Activated naive CD4-positive, alpha-beta T cell treated with Interleukin-2 at 50 U/mL for 16 hours (primary cell): ENCODE measurements around the gene BTBD19.
"Not testable (repeated sequence)": the region's sequence is repeated elsewhere in the genome, so short reads cannot be mapped to it uniquely, and the experiment has no call there.

Experiments used
- DNase-seq: peaks from one replicate; pipeline ENCODE4 v3.0.0-alpha.2; 2020

Gene BTBD19

GRCh38 chr1:44788120-44788860, 20.0 kb upstream of the BTBD19 start, which contains the start of gene BEST4:
Gene BEST4, minus strand, starts transcription at chr1:44788170. Its CDS starts 465 bp downstream, at chr1:44787705.
- no peak for DNase-seq

DNA sequence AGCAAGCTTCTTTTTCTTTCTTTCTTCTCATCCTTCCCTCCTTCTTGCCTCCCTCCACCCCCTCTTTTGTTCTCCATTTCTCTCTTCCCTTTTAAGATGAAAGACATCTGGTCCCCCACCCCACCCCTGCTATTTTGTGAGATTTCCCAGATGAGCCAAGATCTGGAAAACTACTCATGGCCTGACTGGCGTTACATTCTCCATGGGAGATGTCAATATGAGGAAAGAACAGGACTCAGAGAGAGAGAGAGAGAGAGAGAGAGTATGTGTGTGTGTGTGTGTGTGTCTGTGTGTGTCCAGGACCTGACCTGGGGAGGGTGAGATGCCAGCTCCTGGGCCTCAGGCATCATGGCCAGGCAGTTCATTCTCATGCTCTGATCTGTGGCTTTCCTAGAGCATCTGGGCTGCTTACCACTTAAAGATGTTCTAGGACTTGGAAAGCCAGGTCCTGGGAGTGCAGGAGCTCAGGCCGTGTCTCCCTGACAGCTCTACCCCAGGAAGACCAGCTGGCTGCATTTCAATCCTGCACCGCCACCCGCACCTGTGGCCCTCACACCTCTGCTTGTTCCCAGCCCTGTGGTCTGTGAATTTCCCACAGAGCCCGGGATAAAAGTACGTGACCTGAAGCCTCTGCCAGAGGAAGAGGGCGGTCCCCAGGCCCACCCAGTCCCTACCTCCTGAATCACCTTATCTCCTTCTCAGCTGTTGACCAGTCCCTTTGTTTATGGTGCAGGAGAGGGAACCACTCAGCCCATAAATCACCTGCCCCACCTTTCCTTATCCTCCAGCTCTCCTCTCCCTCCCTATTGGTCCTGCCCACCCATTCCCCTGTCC, 17.1 kb upstream of the BTBD19 start:
- DNase-seq: no peak

DNA sequence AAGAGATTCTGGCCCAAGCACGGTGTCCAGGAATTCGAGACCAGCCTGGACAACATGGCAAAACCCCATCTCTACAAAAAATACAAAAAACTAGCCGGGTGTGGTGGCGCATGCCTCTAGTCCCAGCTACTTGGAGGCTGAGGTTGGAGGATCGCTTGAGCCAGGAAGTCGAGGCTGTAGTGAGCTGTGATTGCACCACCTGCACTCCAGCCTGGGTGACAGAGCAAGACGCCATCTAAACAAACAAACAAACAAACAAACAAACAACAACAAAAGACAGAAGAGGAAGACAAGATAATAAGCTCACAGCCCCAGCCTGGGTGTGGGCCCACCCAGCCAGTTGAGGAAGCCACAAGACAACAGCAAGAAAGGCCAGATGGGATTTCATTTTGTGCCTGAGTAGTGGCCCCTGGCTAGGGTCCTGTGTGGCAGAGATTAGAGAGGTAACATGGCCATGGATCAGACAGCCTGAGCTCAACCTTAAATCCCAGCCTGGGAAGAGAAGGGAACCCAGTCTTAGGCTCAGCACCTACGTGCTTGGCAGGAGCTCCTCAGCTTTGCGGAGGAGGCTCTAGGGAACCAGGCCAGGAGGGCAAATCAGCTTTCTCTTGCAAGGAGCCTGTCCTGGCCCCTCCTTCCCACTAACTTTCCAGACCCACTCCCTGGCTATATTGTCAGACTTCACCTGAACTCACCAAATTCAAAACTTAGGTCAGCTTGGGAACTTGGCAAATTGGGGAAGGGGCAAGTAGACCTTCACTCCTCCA, 15.4 kb upstream of the BTBD19 start:
- DNase-seq: no peak

DNA sequence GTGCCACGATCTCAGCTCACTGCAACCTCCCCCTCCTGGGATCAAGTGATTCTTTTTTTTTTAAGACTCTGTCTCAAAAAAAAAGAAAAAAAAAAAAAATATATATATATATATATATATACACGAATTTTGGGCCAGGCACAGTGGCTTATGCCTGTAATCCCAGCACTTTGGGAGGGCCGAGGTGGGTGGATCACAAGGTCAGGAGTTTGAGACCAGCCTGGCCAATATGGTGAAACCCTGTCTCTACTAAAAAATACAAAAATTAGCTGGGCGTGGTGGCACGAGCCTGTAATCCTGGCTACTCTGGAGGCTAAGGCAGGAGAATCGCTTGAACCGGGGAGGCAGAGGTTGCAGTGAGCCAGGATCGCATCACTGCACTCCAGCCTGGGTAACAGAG, 10.4 kb upstream of the BTBD19 start:
- DNase-seq: not testable (repeated sequence)

GRCh38 chr1:44798481-44799365, 9.6 kb upstream of the BTBD19 start:
- no peak for DNase-seq

- DNase-seq: peak; percentile 98
These were observed 8.3 kb upstream of the BTBD19 start, which contains the start of gene PLK3 for GRCh38 chr1:44799770-44800584. Gene PLK3, plus strand, starts transcription at chr1:44800377. Its CDS starts 87 bp downstream, at chr1:44800464.

- peak; percentile 63 for DNase-seq
These were observed 6.6 kb upstream of the BTBD19 start for GRCh38 chr1:44801491-44802305.

- DNase-seq: peak; percentile 43
These were observed 5.8 kb upstream of the BTBD19 start for GRCh38 chr1:44802306-44803061.

GRCh38 chr1:44803062-44803311, 5.3 kb upstream of the BTBD19 start:
- DNase-seq: no peak

- DNase-seq: no peak
These were observed 4.8 kb upstream of the BTBD19 start for GRCh38 chr1:44803312-44804095.

GRCh38 chr1:44805311-44806024, 2.9 kb upstream of the BTBD19 start:
- DNase-seq: no peak

GRCh38 chr1:44806025-44806703, 2.2 kb upstream of the BTBD19 start:
- DNase-seq: no peak

DNA sequence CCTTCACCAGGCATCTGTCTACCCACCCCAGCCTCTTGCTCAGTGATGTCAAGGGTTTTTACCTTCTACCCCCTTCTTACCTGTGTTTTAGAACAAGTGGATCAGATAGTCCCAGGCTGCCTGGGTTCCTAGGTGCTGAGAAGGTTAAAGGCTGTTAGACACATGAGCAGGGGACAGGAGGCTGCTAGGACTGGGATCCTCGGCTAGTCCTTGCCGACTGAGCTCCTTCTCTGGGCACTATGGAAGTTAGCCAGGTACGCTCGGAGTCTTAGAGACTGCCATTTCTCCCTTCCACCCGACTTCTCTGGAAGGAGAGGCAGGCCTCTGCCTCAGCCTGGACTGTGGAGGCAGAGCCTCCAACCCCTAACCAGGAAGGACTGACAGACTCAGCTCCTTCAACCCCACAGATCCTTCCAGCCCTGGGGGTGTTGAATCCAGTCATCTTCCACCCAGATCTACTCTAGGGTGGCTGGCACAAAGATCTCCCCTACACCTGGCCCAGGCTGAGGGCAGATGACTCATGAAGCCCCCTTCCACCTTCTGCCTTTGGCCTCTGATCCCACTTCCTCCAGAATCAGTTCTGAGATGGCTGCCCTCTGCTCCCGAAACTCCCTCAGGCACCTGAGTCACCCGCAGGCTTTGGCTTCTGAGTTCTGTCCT, 1.5 kb upstream of the BTBD19 start, which contains the start of gene DYNLT4:
Gene DYNLT4 (minus strand): TSS at position 648 of the 660 bp plus-strand sequence. CDS start 683 bp downstream, outside the sequence.
- no peak for DNase-seq

DNA sequence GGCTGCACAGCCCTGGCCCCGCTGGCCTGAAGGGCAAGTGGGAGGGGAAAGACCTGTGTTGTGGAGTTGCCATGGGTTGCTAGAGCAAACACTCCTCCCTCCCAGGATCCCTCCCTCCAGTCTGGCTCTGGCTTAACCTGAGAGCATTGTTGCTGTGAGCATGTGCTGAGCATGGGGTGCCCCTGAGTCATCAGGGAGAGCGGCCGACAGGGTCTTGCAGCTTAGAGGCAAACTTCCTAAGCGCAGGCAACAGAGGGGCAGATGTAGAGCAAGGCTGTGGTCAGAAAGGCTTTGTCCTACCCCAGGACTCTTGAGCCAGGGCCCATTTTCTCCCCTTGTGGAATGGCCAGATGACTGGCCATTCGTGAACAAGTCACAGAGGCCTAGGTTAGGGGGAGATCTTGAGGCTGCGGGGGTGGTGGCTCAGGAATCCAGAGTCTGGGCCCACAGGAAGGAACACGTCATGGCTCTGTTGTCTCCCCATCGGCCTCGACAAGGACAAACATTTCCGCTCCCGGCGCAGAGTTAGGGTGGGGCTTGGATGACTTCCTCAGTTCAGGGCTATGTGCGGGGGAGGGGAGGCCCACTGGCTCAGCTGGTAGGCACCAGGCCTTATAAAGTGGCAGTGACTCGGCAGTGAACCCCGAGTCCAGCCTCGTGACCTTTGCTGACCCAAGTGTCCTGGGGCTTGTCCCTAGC, 810 bp upstream of the BTBD19 start:
- DNase-seq: peak; percentile 86

DNA sequence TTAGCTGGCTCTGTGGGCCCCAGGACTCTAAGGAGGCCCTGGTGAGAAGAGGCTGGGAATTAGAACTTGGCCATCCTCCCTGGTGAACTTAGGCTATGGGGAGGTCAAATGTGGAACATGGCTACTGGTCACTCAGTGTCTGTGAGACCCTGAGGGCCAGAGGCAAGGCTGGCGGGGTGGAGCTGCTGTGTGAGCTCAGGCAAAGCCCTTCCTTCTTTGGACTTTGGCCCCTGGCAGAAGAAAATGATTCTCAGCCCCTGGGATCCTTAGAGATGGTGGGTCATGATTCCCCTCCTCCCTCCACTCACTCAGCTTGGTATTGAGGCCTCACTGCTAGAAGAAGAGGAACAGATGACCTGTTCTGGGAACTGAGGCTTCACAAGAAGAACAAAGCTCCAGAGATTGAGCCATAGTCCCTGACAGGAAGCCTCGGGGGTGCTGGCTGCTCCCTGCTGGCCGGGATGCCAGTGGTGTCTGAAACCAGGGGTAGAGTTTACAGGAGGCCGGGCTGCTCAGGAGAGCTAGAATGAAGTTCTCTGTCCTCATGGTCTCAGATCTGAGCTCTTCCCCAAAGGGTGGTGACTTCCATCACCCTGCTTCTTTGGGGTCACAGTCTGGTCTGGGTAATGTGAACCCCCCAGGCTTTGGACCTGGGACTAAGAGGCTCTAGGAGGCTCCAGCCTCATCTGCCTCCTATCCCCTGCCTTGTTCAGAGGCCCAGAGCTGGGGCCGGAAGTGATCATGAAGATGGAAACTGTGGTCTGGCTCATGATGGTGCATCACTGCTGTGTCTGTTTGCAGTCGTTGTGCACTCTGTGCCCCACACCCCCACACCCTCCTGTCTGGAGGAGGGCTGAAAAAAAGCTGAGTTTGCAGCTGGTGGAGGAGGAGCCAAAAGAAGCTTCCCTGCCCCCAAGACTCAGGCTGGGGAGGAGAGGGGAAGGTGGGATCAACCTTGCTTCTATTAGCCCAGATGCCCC, 905 bp downstream of the BTBD19 start:
- peak; percentile 90 for DNase-seq
